ENCODE measurements around the gene RAPGEF2. TPM values are rescaled to one million over a fixed set of nuclear protein-coding genes. Genes with fewer than 3 reads are reported as not detected.

Gene RAPGEF2
- total and polyA plus RNA-seq, 2 donors (not counting 1 experiment from before 2014, with no cell fraction given), result 10.9 to 45.8 TPM

- 100% methylated on average over 1 of the region's 2 CpGs for WGBS (ENCODE audit: insufficient coverage)
- no peak overlapping the region for H2AFZ ChIP-seq (ENCODE audit: insufficient read depth, low read depth, low read length, poor library complexity, severe bottlenecking)
- no peak overlapping the region for H3K27ac Mint-ChIP-seq
Observed at GRCh38 chr4:159129814-159130550, 27.1 kb downstream of the RAPGEF2 start.

More at GRCh38 chr4:159129814-159130550, 27.1 kb downstream of the RAPGEF2 start:
- TF ChIP-seq CTCF (IDR thresholded peaks at IDR 0.05) (no peak), EZH2 (IDR thresholded peaks at IDR 0.05; ENCODE audit: borderline replicate concordance, insufficient read depth, low read depth, low read length, poor library complexity, severe bottlenecking) (no peak)
- H4K20me1 ChIP-seq (ENCODE audit: control insufficient read depth, insufficient read depth, low read length, poor library complexity, severe bottlenecking), result no peaks in the 10 kb centered on the region
- peaks cover 17% of the 10 kb centered on the region for H3K79me2 ChIP-seq (ENCODE audit: control insufficient read depth, insufficient read depth, low read length)
- peaks cover 0 to under 1% (median 0%) of the 10 kb centered on the region in 3 donors for H3K9me3 ChIP-seq (ENCODE audit: control extremely low read depth in 1 of 3, control insufficient read depth in 2 of 3, insufficient read depth in 1 of 3, low read length in 2 of 3)
- no peak overlapping the region for H3K27ac ChIP-seq (ENCODE audit: low read length in 2 of 2)
- intact Hi-C loops (cut with micrococcal nuclease), result no loop called here
- no peak overlapping the region for H3K4me2 ChIP-seq (replicated peaks; ENCODE audit: low read depth, low read length, poor library complexity, severe bottlenecking)
- peaks cover 0 to 8% of the 10 kb centered on the region in 2 donors for H3K4me1 ChIP-seq (ENCODE audit: control insufficient read depth in 2 of 2, insufficient read depth in 2 of 2, low read length in 2 of 2)
- no peak for DNase-seq
- H3K4me3 ChIP-seq (ENCODE audit: control extremely low read depth in 1 of 5, extremely low read depth in 1 of 5, insufficient read depth in 1 of 5, low read depth in 2 of 5, low read length in 4 of 5), result no peak overlapping the region
- no peak overlapping the region for H3K4me3 Mint-ChIP-seq
- ChIA-PET POLR2A (no interaction called here), CTCF (no interaction called here)
- no peak for ATAC-seq (ENCODE audit: low read depth)
- no peaks in the 10 kb centered on the region for H3K9me3 Mint-ChIP-seq (ENCODE audit: insufficient read depth)
- no peaks in the 10 kb centered on the region for H3K27me3 Mint-ChIP-seq
- no peaks in the 10 kb centered on the region for H3K27me3 ChIP-seq (replicated peaks in 1 of 4; ENCODE audit: control extremely low read depth in 1 of 4, control insufficient read depth in 3 of 4, insufficient read depth in 4 of 4, low read length in 3 of 4)
- H3K36me3 ChIP-seq (replicated peaks in 1 of 2; ENCODE audit: control extremely low read depth in 1 of 2, control insufficient read depth in 1 of 2, extremely low read depth in 1 of 2, insufficient read depth in 2 of 2, low read length in 1 of 2), result no peaks in the 10 kb centered on the region
- H3K4me1 Mint-ChIP-seq, result peaks cover 13% of the 10 kb centered on the region
- H3K9ac ChIP-seq (ENCODE audit: low read length), result no peak overlapping the region

Data from B cell (primary cell).